Kasumi-1 (cell line): ENCODE data around the gene PRDX3.
A peak's percentile ranks its signal among the peaks of the same experiment; 100 is the strongest.
"Not testable (repeated sequence)": the region's sequence is repeated elsewhere in the genome, so short reads cannot be mapped to it uniquely, and the experiment has no call there.

Source experiments
- DNase-seq, 2 experiments: peaks; one replicate each; lab custom pipeline; 2025; lab: John Stamatoyannopoulos, UW

Gene PRDX3

DNA sequence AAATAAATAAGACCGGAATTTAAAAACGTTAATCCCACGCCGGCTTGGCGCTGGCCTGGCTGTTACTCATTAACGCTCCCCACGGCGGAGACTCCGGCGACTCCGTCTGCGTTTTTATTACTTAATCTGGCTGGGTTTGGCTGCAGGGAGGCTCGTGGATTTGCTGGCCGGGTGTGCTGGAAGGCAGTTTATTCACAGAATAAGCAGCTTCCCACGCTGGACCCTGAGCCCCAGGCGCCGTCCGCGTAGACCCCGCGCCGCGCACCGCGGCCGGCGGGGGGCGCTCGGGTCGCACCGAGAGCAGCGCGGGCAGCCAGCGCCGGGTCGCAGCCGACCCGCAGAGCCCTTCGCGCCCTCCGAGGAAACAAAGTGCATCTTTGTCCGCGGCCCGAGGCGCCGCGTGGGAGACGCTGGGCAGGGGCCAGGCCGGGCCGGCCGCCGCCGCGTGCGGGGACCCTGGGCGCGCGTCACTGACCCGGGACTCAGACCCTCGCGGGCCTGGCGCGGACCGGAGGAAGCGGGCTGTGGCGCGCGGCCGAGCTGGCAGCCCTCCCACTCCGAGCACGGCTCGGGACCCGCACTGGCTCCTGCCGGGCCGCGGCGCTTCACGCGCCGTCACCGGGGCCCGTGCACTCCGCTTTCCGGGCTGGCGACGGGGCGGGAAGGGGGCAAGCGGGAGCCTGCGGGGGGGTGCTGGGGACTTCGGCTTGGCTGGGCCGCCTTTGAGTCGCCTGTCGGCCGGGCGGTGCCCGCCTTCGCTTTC lies 28.2 kb upstream of the PRDX3 start:
- peak; percentile 65 to 82 for DNase-seq

DNA sequence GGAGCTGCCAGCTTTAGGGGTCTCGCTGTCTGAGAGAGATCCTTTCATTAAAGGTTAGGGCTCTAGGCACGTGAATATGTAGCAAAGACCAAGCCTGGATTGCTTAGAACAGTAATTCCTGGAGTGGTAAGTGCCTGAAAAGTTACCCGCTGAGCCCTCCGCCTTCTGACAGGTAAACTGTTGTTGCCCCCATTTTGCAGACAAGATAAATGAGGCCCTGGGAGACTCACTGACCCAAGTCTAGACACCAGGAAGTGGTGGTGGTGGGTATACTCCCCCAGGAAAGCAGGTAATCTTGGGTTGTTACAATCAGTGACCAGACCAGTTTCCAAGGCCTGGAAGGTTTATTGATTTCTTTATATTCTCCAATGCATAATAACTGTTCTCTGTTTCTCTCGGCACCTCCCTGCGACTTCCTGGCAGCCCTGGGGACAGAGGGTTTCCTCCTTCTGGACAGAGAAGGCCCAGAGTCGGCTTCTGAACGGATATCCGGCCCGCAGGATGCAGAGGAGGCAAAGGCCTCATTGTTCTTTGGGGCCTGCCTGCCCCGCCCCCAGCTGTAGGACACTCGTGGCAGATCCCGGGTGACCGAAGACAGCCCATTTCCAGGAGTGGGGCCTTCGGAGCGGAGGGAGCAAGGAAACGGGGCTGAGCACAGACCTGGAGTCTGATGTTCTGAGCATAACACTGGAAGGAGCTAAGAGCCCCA lies 27.4 kb upstream of the PRDX3 start:
- DNase-seq, result peak; percentile 90 to 91

DNA sequence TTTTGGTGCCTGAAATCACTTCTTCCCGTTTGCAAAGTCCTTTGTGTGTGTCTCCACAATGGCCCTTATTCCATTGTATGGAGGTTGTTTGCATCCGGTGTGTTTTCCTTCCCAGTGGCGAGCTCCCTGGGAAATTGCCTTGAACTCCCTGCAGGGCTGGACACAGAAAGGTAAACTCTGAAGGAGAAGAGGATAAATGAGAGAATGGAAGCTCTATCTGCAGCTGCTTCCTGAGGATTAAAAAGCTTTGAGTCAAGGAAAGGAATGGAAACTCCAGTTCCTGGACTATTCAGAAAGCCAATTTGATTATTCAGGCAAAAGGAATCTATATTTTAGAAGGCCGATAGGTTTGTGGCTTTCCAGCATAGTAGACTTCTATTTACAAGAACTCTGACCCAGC lies 24.4 kb upstream of the PRDX3 start:
- no peak for DNase-seq

DNA sequence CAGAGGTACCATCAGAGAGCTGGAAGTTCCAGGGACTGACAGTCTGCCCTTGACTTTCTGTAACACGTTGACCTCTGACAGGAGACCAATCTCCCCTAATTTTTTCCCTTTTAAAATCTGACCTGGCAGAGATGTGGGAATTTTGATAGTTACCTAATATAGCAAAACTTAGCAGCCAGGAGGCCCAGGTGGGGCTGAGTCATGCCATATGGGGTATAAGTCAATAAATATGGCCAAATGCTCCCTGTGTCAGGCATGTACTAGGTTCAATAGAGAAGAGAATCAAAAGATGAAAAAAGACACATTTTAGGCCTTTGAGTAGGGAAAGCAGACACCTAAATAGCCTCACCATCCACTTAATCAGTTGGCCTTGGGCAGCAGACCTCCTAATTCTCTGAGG lies 22.6 kb upstream of the PRDX3 start:
- DNase-seq, result no peak

DNA sequence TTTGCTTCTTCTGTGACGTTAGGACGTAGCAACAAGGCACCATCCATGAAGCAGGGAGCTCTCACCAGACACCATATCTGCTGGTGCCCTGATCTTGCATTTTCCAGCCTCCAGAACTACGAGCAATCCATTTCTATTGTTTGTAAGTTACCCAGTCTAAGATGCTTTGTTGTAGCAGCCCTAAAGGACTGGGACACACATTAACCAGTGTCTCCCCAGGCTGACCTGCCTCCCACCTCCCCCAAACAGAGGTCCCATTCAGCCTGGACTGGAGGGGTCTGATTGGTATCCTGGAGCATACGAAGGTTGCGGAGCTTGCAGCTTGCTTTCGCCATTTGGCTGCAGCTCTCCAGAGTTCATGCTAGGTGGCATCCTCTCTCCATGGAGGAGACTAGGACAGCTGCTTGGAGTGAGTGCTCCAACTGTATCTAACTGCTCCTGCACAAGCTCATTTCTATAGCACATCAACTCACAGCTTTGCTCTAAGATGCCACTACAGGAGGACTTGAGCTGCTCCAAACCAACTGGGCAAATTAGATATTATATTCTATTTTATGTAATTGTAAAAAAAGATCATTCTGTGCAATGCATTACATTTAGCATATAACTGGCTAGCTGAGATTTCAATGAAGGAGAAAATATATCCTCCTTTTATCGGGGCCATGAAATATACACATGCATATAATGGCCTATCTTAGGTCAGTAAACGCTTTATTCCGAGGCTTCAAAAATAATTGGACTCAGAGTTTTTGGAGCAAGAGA lies 20.8 kb upstream of the PRDX3 start:
- peak; percentile 94 to 96 for DNase-seq

DNA sequence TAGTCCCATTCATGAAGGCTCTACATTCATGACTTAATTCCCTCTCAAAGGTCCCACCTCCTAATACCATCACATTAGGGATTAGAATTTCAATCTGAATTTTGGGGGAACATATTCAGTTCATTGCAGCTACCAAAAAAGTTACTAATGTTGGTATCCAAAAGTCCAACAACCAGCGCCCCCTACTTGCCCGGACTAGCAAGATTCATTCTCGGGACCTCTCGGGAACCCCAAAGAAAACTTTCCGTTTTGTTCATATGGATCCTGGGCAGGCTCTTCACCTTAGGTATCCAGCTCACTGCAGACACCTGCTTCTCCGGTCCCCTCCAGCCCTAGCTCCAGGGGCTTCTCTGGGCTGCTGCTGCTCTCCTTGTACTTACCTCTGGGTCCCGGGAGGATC lies 19.8 kb upstream of the PRDX3 start:
- DNase-seq, result peak; percentile 79 to 91

DNA sequence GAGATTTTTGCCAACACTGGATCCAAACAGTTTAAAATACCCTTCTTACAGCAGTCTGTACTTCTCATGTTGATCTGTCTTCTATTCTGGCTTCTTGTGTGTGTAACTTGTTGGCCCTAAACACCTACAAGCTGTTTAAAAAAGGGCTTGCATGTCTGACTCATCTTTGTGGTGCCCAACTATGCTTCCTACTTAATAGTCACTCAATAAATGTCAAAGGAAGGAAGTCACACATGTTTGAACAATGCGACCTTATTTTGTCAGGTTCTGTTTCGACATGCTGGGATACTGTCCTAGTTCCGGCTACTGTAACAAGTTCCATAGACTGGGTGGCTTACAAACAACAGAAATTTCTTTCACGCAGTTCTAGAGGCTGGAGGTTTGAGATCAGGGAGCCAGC lies 19.3 kb upstream of the PRDX3 start:
- DNase-seq, result peak; percentile 47 to 55

DNA sequence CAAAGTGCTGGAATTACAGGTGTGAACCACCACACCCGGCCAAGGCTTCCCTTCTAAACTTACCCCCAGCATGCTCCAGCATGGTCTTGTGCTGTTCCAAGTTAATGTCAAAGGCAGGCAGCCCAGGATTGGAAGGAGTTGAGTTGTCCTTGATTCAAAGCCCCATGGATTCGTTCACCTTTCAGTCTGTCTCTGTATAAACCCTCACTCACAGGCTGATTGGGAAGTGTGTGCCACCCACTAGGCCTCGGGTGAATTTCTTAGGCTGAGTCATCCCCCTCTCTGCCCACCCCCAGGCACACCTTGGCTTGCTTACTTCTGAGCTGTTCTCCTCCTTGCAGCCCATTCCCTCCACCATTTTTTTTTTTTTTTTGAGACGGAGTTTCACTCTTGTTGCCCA lies 13.3 kb upstream of the PRDX3 start:
- no peak for DNase-seq

DNA sequence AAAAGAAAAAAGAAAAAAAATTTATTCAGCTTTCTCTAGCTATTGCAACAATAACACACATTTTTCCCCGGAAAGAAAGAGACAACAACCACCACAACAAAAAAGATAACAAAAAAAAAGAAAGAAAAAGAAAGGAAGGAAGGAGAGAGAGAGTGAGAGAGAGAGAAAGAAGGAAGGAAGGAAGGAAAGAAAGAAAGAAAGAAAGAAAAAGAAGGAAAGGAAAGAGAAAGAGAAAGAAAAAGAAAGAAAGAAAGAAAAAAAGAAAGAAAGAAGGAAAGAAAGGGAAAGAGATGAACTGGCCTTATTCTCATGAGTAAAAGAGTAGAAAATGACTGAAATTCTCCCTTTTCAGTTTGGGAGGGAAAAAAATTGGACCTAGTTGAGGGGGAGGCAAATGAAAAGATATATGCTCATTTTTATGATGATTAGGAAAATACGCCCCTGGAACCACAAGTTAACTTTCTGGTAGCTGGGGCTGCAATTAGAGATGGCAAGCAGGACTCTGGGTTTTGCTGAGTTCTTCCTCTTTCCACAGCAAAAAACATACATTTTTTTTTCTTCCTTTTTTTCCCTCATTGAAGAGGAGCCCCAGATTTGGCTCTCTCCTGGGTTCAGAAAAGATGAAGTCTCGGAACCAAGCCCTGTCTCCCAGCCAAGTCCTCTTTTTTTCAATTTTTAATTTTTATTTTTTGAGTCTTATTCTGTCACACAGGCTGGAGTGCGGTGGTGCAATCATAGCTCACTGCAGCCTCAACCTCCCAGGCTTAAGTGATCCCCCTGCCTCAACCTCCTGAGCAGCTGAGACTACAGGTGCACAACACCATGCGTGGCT lies 12.6 kb upstream of the PRDX3 start:
- DNase-seq, result peak; percentile 80 to 87

DNA sequence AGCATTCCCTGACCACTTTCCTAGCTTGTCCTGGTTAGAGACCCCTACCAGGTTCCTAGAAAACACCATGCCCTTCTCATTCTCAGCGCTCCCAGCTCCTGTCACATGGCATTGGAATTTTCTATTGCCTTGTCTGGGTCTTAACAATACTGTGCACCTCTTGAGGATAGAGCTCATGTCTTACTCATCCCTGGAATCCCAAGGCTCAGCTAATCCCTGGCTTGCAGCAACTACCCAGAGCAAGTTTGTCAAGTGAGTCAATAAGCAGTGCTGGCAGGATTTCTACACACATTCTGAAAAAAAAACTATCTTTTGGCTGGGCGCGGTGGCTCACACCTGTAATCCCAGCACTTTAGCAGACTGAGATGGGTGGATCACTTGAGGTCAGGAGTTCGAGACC lies 11.7 kb upstream of the PRDX3 start:
- no peak for DNase-seq

DNA sequence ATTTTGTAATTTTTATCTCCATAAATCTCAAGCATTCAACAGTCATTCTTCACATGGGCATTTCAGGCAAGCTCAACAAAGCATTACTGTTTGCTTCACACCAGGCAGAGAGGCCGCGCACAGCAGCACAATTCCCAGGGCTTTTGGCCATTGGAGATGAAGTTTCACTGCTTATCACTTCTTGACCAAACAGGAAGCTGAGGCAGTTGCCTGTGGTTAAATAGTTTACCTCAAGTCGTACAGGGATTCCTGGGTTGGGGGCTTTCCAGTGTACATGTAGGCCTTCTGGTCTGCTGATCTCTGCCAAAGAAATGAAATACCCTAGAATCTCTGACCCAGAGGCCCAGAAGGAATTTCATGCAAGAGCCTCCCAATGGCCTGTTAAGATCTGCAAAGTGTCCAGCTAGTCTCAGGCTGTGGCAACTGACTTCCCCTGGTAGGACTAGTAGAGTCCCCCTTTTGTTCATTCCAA lies 11.2 kb upstream of the PRDX3 start:
- DNase-seq, result peak in 1 of 2 experiments; percentile 53

DNA sequence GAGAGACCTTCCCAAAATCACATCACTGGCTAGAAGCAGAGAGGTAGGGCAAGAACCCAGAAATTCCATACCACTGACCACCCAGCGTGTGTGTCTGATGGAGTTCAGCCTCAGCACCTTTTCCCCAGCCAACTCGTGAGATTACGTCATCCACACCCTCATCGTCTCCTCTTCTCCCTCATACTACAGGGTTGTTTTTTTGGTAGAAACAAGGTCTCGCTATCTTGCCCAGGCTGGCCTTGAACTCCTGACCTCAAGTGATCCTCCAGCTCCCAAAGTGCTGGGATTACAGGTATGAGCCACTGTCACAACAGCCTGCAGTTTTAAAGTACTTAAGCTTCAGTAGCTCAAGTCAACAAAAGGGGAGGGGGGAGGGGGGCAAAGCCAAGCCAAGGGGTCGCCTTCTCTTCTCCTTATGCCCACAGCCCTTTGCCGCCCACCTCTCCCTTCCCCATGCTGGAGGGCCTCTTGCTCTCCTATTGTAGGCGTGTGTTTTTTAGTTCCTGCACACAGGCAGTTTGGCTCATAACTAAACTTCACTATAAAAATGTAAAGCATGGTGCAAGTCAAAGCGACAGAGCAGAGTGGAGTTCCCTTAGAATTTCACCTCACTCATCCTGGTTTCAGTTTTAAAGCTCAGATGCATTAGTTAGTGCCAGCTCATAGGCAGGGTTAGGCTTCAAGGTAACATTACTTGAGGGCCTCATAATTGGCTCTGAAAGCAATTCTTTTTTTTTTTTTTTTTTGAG lies 5.2 kb upstream of the PRDX3 start:
- no peak for DNase-seq

DNA sequence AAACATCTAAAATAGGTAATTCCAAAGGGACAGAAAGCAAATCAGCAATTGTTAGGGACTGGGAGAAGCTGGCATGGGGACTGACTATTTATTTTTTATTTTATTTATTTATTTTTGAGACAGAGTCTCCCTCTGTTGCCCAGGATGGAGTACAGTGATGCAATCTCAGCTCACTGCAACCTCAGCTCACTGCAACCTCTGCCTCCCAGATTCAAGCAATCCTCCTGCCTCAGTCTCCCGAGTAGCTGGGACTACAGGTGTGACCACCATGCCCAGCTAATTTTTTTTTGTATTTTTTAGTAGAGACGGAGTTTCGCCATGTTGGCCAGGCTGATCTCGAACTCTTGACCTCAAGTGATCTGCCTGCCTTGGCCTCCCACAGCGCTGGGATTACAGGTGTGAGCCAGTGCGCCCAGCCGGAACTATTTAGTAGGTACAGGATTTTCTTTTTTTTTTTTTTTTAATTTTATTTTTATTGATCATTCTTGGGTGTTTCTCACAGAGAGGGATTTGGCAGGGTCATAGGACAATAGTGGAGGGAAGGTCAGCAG lies 2.3 kb upstream of the PRDX3 start:
- not testable (repeated sequence) for DNase-seq

DNA sequence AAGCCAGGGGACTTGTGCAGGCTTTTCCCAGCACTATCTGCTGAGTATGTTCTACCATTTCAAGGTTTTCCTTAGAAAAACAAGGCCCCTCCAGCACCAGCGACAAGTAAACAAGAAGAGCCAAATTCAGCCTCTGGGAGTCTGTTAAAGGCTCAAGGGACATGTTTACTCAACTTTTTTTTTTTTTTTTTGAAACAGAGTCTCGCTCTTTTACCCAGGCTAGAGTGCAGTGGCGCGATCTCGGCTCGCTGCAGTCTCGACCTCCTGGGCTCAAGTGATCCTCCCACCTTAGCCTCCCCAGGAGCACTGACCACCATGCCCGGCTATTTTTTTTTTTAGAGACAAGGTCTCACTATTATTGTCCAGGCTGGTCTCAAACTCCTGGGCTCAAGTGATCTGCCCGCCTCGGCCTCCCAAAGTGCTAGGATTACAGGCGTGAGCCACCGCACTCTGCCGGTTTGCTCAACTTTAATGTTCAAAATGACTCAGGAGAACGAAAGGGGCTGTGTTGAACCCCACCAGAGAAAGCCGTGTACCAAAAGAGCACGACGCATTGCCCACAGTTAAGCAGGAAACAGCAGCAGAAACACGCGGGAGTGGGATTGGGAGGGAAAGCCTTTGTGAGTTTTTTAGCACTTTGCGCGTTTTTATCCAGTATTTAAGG lies 772 bp downstream of the PRDX3 start:
- DNase-seq, result no peak

DNA sequence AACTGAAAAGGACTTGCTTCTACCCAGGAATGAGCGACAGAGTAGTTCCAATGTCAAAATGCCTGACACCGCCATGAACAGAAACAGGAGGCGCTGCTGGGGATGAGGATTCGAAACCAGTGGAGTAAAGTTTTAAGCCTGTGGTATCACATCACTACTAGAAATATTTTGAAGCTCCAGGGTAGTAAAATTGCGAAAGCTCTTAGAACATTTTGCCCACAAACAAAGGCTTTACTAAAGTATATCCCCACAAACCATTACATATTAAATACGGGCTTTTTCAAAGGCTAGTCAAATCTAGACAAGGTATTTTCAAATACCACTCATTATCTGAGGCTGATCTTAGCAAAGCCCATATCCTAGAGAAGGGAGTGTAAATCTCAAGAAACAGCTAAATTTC lies 2.4 kb downstream of the PRDX3 start:
- DNase-seq, result no peak

DNA sequence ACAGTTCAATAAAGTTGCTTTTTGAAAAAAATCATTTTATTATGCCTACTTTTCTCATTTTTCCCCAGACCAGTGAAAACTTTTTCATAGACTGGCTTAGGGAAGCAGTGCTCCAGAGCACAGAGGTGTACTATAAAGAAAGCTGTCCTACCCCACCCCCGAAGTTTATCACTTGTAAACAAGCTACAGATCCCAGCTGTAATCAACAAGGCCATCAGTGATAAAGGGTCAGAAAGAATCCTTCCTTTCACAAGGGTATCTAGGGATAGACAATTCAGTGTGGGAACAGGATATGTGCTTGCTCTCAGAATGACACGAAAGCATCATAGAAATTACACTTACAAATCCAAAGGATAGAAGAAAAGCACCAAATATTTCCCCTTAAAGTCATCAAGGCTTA lies 4.5 kb downstream of the PRDX3 start:
- DNase-seq, result no peak

DNA sequence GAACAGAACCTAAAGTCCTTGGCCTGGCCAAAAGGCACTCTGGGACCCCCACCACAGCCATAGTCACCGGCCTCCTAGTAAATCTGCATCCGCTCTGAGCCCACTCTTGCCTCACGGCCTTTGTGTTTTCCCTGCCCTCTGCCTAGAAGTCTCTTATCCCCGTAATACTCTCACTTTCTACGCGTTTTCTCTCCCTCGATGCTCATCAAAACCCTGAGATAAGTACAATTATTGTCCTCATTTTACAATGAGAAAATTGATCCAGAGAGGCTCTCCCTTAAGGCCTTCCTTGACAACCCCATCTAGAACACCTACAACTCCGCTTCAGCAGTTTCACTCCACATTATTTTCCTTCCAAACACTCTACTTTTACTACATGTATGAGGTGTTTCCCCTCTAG lies 11.6 kb downstream of the PRDX3 start:
- no peak for DNase-seq

DNA sequence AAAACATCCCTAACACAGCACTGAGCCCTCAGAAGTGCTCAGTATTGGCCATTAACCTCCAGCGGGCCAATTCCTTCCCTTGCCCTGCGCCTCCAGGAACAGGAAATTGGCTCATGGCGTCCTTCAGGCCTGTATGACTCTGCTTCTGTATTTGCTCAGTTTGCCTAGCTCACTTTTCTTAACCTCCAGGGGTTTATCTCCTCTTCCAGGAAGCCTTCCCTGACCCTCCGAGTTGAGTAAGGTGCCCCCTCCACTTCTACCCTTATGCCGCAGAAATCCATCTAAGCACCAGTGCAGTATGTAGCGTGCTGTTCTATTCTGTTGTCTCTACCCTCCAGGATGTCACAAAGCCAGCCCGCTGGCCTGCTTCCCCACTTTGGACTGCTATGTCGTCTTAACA lies 12.0 kb downstream of the PRDX3 start:
- peak; percentile 50 to 54 for DNase-seq

DNA sequence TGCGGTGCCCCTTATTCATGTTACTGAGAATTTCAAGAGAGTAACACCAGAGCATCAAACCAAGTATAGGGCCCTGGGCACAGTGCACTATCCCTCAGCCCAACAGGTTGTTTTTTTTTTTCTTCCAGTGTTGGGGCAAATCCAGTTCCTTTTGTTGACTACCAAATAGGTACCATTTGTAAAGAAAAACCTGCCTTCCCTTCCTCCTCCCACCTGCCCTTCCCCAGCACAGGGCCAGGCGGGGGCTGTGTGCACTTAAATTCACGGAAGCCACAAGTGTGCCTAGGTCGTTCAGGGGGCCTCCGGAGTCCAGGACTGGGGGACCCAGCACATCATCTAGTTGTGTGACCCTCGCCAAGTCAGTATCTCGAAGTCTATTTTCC lies 12.5 kb downstream of the PRDX3 start:
- peak; percentile 44 to 60 for DNase-seq
